GM21367 (cell line): ENCODE data around the gene ABHD14A.

ENCODE experiments used
- ATAC-seq: cut with Tn5 transposase; IDR thresholded peaks from one replicate; pipeline ENCODE4 v1.9.1; 2021; ENCODE audit not compliant: unreplicated experiment

Gene ABHD14A

GRCh38 chr3:51955893-51956770 is 18.7 kb upstream of the ABHD14A start:
- ATAC-seq = no peak

GRCh38 chr3:51957520-51958205 is 17.2 kb upstream of the ABHD14A start:
- ATAC-seq = no peak

- no peak for ATAC-seq
These were observed 16.0 kb upstream of the ABHD14A start for GRCh38 chr3:51958603-51959521.

GRCh38 chr3:51959651-51960050 is 15.2 kb upstream of the ABHD14A start:
- ATAC-seq = no peak

- ATAC-seq = no peak
These were observed 14.5 kb upstream of the ABHD14A start for GRCh38 chr3:51960386-51960785.

GRCh38 chr3:51961011-51961410 is 13.9 kb upstream of the ABHD14A start:
- no peak for ATAC-seq

GRCh38 chr3:51961602-51962569 is 13.0 kb upstream of the ABHD14A start:
- ATAC-seq = no peak

- no peak for ATAC-seq
These were observed 11.9 kb upstream of the ABHD14A start for GRCh38 chr3:51962854-51963530.

- ATAC-seq = no peak
These were observed 10.9 kb upstream of the ABHD14A start for GRCh38 chr3:51963951-51964451.

GRCh38 chr3:51964521-51964920 is 10.3 kb upstream of the ABHD14A start:
- ATAC-seq = no peak

- ATAC-seq = no peak
These were observed 8.8 kb upstream of the ABHD14A start for GRCh38 chr3:51966016-51966415.

GRCh38 chr3:51966486-51966885 is 8.4 kb upstream of the ABHD14A start:
- no peak for ATAC-seq

GRCh38 chr3:51966922-51967383 is 7.9 kb upstream of the ABHD14A start:
- ATAC-seq = no peak

- no peak for ATAC-seq
These were observed 7.3 kb upstream of the ABHD14A start, which contains the start of gene PCBP4 for GRCh38 chr3:51967384-51968169. TSS of gene PCBP4 (minus strand) at chr3:51967454. CDS start at chr3:51961240, 6,214 bp downstream.

GRCh38 chr3:51968170-51968775 is 6.6 kb upstream of the ABHD14A start:
- ATAC-seq = no peak

- no peak for ATAC-seq
These were observed 5.8 kb upstream of the ABHD14A start for GRCh38 chr3:51968883-51969678.

- no peak for ATAC-seq
These were observed 5.0 kb upstream of the ABHD14A start for GRCh38 chr3:51969841-51970240.
